ENCODE data around the gene PLXDC2.

DNA sequence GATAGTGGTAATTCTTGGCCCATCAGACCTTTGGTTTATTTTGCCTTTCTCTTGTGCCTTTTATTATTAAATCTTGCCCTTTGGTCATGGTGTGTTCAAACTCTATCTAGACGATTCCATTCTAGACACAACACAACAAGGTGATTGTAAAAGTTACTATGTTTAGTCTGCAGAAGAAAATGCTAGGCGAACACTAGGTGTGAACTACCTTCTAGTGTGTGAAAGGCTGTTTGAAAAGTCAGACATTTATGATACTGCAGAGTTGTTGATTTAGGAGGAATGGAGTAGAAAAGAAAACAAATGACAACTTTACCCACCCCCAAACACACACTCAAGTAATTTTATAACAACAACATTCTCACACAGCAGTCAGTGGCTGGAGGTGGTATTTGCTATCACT is 103.4 kb downstream of the PLXDC2 start:
- TF ChIP-seq CBX3 (IDR thresholded peaks at IDR 0.05; ENCODE audit: low read depth) (no peak), ELF1 (IDR thresholded peaks at IDR 0.05; ENCODE audit: borderline replicate concordance, low read depth) (no peak), RAD21 (IDR thresholded peaks at IDR 0.05; ENCODE audit: low read depth) (no peak), ZNF274 (IDR thresholded peaks at IDR 0.05; ENCODE audit: low read depth, low read length) (no peak)
- TF ChIP-seq, protein P1, sequence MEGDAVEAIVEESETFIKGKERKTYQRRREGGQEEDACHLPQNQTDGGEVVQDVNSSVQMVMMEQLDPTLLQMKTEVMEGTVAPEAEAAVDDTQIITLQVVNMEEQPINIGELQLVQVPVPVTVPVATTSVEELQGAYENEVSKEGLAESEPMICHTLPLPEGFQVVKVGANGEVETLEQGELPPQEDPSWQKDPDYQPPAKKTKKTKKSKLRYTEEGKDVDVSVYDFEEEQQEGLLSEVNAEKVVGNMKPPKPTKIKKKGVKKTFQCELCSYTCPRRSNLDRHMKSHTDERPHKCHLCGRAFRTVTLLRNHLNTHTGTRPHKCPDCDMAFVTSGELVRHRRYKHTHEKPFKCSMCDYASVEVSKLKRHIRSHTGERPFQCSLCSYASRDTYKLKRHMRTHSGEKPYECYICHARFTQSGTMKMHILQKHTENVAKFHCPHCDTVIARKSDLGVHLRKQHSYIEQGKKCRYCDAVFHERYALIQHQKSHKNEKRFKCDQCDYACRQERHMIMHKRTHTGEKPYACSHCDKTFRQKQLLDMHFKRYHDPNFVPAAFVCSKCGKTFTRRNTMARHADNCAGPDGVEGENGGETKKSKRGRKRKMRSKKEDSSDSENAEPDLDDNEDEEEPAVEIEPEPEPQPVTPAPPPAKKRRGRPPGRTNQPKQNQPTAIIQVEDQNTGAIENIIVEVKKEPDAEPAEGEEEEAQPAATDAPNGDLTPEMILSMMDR (IDR thresholded peaks at IDR 0.05 in 2 of 3, conservative IDR thresholded peaks at IDR 0.05 in 1 of 3; ENCODE audit: borderline replicate concordance in 1 of 3, insufficient read depth in 1 of 3, low read depth in 2 of 3, low read length in 2 of 3) = no peak

Measured in HCT116 (cell line).